Measurements from ENCODE around the gene ATP6V0A4.
"Not testable (repeated sequence)": the region's sequence is repeated elsewhere in the genome, so short reads cannot be mapped to it uniquely, and the experiment has no call there.

ATP6V0A4 gene

DNA sequence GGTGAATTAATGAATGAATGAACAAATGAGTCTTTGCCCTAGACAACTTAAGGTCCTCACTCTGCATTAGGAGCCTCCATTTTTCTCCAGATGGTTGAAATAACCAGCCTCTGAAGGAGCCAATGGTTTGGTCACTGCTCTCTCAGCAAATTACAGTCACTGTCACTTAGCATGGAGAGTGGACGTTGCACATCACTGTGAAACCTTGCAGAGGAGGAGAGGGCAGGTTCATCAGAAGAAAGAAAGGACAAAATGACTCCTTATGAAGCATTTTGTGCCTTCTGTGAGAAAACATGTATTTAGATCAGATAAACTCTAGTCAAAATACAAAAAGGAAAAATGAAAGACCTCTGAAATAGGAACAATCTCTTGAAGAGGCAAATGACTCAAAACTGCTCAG, 6.6 kb upstream of the ATP6V0A4 start:
- DNase-seq (ENCODE audit: low read depth in 3 of 3, low spot score in 1 of 3), result no peak

DNA sequence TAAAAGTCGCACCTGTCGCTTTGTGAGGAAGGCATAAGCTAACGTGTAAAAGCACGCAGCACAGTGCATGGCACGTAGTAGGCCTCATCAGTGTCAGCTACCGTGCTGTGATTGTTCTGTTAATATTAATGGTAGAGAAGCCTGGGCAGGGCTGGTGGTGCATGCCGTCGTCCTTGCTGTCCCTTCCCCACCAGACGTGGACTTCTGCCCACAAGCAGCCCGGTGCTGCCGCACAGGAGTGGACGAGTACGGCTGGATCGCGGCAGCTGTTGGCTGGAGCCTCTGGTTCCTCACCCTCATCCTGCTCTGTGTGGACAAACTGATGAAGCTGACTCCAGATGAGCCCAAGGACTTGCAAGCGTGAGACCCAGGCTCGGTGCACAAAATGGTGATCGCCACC, 4.7 kb upstream of the ATP6V0A4 start:
- DNase-seq (ENCODE audit: low read depth in 3 of 3, low spot score in 1 of 3), result no peak

DNA sequence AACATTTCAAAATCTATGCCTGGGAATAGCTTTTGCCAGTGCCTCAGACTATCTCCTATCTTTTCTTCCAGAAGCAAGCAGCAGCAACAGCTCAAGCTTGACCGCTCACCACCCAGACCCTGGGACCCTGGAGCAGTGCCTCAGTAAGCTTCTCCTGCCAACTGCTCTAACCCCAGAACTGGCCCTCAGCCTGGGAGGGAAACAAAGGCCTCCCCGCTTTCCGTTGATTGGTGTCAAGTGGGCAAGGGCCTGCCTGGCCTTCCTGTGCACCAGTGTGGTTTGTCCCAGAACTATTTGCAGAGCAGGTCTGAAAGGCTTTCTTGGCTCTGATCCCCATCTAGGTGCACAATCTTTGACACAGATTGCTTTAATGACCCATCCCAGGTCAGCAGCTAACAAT, 3.3 kb upstream of the ATP6V0A4 start:
- DNase-seq (ENCODE audit: low read depth in 3 of 3, low spot score in 1 of 3), result no peak

DNA sequence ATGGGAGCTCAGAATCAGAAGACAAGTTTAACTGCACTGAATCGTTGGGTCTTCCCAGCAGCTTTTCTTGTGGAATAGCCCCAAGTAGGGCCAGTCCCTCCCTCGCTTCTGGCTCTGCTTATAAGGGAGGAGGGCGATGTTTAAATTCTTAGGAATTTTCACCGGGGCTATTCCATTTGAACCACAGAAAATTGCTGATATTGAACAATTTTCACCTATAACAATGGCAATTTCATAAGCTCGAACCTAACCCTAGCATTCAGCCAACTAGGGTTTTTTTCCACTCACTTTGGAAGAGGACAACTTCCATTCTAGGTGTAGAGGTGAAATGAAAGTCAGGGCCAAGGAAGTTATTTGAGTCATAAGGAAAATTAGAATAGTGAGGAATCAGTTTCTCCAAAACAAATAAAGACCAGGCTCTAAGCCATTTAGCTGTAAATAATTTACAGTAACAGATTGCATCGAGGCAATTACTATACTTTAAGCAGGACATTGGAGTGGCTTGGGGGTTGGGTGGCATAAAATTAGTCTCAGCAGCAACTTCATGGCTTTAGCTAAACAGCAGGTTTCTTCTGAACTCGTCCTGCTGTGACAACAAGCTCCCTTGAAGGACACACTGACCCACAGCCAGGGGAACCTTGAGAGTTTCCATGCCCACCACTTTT, 1.5 kb upstream of the ATP6V0A4 start:
- no peak for DNase-seq (ENCODE audit: low read depth in 3 of 3, low spot score in 1 of 3)

DNA sequence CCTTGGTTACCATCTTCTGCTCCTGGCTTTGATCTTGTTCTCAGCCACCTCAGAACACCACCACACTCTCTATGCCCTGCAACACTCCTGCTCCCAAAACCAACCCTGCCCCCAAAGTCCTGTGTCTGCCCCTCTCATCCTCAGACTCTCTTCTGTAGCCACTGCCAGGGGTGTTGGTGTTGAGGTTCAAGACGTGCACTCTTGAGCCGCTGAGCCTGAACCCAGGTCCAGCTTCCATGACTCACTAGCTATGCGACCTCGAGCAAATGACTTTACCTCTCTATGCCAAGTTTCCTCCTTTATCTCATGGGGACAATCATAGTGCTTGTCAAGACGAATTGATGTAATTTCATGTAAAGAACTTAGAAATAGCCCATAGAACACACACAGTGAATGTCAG, 840 bp upstream of the ATP6V0A4 start:
- DNase-seq (ENCODE audit: low read depth in 3 of 3, low spot score in 1 of 3), result no peak

DNA sequence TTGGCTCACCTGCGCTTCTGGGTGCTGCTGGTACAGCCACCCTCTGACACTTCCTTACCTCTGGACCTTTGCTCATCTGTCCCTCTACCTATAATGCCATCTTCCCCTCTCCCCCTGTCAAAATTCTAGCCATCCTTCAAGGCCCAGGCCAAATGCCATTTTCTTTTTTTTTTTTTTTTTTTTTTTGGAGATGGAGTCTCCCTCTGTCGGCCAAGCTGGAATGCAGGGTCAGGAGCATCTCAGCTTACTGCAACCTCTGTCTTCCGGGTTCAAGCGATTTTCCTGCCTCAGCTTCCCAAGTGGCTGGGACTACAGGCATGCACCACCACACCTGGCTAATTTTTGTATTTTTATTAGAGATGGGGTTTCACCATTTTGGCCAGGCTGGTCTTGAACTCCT, 950 bp downstream of the ATP6V0A4 start:
- DNase-seq (ENCODE audit: low read depth in 3 of 3, low spot score in 1 of 3), result not testable (repeated sequence)

DNA sequence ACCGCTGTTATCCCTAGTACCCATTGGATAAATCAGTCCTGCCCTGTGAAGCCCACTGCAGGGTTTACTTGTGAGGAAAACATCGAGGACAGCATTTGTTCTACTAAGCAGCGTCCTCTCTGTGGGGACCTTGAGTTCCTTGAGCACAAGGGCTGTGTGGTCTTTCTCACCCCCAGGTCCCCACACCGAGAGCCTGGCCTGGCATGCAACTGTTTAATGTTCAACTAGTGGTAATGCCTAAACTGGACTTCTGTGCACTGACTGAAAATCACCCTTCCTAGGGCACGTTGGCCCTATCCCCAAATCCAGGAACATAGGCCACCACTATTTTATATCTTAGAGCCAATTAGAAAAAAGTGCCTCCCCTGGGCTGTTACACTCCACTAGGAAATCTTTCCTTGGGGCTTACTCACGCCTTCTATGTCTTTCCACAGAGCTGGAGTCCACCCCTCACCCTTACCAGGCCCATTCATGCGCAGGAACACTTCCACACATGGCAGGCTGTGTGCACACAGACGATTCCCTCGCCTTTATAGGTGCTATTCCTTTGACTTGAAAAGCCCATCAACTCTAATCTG, 1.9 kb downstream of the ATP6V0A4 start:
- no peak for DNase-seq (ENCODE audit: low read depth in 3 of 3, low spot score in 1 of 3)

DNA sequence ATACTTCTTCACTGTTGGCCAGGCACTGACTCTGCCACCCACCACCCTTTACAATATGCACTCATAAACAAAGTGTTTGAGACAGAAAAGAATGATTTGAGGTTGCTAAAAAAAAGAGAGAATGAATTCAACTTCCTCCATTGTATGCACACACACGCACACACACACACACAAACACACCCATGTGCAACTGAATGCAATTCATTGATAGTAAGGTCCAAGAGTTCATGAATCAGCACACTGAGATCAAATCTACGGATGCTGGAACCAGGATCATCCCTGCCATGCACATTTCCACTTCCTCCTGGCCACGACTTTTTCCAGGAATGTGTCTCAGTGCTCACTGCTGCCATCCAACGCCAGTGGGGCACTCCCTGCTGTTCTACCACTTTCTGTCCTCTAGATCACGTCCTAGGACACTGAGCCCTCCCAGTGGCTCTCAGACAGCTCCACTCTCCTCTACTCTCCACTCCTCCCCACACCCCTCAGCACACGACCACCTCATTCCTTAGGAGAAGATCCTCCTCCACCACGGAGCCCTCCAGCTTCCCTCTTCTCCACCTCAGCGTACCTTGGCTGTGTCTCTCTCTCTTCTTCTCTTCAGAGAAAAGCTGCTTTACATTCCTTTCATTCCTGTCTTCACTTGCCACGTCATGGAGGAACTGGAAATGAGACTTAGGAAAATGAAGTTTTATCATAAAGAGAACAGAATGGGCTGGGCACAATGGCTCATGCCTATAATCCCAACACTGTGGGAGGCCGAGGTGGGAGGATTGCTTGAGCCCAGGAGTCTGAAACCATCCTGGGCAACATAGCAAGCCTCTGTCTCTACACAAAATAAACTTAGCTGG, 12.2 kb downstream of the ATP6V0A4 start:
- no peak for DNase-seq (ENCODE audit: low read depth in 3 of 3, low spot score in 1 of 3)

DNA sequence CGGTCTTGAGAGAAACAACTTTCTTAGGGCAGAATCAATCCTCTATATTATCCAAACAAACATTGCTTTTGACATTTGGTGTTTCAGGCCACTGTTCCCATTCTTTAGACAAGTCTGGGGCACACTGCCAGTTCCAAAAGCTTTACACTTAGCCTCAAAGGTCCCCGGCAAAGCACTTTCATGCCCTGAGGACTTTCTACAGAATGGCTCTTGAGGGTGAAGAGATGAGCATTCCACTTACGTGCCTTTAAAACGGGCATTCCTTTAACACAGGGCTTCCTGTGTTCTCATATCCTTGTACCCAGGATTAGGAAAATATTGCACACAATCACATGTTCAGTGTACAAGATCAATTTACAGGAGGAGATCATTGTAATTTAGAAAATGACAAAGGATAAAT, 13.3 kb downstream of the ATP6V0A4 start:
- DNase-seq (ENCODE audit: low read depth in 3 of 3, low spot score in 1 of 3), result no peak

DNA sequence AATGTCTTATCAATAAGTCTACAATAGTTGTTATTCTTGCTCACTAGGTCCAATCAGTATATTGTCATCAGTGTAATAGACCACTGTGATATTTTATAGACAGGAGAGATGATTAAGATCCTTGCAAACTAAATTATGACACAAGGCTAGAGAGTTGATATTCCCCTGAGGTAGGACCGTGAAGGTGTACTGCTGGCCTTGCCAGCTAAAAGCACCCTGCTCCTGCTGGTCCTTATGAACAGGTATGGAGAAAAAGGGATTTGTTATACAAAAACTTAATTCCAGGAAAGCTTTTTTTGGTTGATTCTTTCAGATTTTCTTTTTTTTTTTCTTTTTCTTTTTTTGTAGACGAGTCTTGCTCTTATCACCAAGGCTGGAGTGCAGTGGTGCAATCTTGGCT, 17.0 kb downstream of the ATP6V0A4 start:
- DNase-seq (ENCODE audit: low read depth in 3 of 3, low spot score in 1 of 3), result no peak

DNA sequence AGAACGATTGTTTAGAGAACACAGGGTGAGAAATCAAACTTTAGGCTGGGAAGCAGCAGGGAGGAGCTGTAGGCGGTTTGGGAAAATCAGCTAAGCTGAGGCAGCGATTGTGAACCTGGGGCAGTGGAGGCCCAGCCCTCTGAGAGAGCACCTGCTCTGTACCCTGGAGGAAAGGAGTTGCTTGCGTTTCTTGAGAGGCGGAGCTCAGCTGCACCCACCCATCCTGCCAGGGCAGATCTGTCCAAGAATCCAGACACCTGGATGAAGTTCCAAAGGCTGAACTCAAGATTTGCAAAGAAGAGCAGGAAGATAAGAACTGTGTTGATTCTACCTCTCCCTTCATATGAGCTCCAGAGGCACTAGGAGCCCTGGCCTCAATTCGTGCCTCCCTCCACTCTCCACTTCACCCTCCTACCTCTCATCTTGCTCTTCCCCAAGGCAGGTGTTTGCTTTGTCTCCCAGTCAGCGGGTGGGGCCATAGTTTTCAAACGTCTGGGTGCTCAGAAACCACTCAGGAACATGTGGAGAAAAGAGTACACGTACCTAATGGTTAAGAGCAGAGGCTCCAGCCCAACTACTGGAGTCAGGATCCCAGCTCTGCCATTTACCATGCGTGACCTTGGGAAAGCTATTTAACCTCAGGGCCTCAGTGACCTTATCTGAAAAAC, 21.7 kb downstream of the ATP6V0A4 start:
- no peak for DNase-seq (ENCODE audit: low read depth in 3 of 3, low spot score in 1 of 3)

DNA sequence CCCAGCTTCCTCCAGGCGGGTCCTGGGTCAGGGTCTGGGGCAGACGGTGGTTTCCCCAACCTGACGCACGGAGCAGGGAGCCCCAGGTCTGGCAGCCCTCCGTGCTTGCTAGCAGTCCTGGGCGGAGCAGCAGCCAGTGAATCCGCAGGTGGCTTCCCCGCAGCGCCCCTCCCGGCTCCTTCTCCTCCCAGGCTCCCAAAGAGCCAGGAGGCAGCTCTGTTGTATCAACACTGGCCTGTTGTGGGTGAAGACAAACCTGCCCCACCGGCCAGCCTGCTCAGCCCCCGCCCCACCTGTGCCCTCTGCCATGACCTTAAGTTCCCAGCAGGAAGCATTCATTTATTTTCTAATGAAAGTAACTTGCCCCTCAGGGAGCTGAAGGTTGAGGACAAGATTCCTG, 24.2 kb downstream of the ATP6V0A4 start:
- DNase-seq (ENCODE audit: low read depth in 3 of 3, low spot score in 1 of 3), result no peak

DNA sequence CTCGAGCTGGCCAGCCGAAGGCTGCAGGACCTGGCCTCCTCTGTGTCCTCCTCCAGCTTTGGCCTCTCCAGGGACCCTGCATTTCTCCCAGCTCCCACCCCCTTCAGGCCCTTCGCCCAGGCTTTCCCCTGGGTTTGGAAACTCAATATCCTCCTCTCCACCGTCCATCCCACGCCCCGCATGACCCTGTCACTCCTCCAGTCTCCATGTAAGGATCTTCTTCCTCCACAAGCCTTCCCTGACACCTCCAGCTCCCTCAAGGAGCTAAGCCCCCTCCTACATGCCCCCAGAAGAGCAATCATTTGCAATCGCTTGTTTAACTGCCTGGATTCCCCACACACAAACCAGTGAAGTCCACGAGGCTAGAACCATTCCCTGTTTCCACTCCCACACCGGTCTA, 24.8 kb downstream of the ATP6V0A4 start:
- no peak for DNase-seq (ENCODE audit: low read depth in 3 of 3, low spot score in 1 of 3)

DNA sequence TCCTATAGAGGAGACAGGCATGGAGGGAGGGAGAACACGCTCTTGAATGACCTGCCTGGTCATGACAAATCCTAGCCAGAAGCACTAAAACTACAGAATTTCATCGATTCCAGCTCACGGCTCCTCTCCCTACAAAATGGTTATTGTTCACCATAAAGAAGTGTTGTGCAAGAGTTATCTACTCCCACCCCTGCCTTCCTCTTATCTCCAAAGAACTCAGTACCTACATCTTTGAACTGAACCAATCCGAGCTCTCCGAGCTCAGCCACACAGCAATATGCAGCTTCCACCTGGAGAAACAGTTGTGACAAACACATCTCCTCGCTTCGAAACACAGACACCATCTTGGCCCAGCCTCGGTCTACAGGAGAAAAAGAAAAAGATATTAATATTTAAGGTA, 27.1 kb downstream of the ATP6V0A4 start:
- no peak for DNase-seq (ENCODE audit: low read depth in 3 of 3, low spot score in 1 of 3)

DNA sequence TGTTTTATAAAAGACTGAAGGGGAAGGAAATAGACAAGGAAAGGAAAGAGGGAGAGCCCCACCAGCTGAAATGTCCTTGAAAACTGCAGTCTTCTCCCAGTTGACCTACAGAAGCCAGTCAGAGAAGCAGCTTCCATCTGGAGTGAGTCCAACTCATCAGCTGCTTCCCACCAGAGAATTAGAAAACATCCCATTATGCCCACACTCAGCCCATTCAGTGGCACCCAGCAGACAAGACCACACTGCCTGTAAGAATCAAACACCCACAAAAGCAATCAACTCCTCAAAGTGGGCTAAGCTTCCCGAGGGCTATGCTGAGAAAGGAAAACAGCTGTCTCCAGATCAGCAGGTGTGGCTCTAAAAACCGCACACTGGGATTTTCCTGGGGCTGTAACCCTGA, 29.8 kb downstream of the ATP6V0A4 start:
- no peak for DNase-seq (ENCODE audit: low read depth in 3 of 3, low spot score in 1 of 3)

DNA sequence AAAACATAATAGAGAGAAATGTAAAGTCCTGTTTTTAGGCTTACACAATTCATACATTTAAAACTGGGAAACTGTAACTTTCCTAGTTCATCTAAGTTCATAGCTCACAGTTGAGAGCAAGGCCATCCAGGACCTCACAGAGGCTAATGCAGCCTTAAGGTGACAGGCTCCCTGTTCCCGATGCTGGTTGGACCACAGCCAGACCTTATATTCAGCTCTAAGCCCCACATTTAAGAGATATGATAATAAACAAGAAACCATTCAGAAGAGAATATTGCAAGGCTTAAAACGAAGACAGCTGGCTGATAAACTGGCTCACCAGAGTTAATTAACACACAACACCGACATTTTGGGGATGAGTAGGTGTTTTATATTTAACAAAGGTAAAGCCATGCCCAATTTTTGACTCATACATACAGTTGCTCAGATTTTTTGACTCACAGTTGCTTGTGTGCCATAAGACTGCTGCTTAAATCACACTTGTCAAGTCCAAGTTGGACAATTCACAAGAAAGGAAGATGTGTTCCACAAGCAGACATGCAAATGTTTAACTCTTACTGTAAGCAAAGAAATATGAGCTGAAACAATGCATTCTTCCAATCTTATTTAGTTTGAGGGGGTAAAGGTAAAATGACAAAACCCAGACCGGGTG, 41.3 kb downstream of the ATP6V0A4 start:
- no peak for DNase-seq (ENCODE audit: low read depth in 3 of 3, low spot score in 1 of 3)

DNA sequence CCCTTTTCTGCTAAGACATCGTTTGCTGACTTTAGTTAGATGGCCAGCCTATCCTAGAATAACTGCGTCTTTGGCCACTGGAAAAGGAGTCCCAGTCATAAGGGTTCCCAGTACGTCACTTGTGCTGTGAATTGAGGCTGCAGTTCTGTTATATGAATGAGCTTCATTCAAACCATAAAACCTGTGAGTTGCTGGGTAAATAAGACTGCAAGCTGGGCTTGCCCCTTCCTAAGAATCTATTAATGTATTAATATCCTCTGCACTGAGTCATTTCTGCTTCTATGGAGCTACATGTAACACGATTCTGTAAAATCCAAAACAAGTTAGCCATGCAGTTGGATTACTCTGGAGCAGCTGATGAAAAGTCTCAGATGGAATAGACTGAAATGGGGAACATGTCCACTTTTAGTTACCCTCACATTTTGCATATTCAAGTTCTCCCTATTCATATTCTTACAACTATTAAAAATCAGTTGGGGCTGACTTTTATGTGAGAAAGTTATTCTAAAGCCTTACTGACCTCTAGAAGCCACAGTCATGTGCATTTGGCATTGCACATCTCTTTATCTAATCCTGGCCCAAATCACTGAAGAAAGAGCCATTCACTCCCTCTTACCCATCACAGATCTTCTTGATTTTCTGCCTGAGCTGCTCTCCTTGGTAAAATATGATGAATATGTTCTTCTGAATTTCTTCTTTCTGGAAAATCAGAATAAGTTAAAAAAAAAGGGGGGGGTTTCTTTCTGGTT, 42.0 kb downstream of the ATP6V0A4 start:
- DNase-seq (ENCODE audit: low read depth in 3 of 3, low spot score in 1 of 3), result no peak

DNA sequence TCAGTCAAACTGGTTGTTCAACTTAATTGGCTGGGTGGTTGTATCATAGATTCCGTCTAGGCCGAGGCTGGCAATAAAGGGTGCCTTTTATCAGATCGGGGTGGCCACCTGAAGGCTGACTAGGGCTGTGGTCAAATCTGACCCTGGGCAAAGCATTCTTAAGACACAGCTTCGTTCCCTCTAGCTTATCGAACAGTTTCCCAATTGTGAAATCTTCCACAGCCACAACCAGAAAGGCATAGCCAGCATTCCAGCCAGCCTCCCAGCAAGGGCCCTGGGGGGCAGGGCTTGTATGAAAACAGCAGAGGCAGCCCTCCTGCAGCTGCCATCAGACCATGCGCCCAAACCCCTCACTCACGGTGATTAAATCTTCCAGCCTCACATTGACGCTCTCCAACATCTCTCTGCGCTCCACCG, 42.7 kb downstream of the ATP6V0A4 start:
- no peak for DNase-seq (ENCODE audit: low read depth in 3 of 3, low spot score in 1 of 3)

DNA sequence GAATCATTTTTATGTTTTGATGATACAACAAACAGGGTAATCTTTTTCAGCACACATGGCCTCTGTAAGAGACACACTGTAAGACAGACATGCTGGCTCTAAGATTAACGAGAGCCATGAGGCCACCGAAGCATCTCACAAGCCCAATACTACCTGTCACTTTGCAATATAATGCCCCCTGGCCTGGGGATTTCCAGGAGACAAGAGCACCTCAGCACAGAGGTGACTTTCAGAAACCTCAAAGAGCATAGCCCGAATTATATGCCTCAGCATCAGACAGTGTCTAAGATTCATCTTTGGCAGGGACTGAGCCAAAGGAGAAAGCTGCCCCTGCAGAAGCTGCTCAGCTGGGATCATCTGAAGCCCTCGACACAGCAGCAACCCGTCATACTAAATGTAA, 44.4 kb downstream of the ATP6V0A4 start:
- no peak for DNase-seq (ENCODE audit: low read depth in 3 of 3, low spot score in 1 of 3)

DNA sequence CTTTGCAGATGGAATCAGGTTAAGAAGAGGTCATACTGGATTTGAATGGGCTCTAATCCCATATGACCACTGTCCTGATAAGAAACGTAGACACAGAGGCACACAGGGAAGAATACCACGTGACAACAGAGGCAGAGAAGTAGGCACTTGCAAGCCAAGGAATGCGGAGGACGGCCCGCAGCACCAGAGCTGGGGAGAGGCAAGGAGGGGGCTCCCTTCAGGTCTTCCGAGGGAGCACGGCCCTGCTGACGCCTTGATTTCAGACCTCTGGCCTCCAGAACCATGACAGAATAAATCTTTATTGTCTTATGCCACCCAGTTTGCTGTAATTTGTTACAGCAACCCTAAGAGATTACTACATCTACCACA, 44.9 kb downstream of the ATP6V0A4 start:
- no peak for DNase-seq (ENCODE audit: low read depth in 3 of 3, low spot score in 1 of 3)

All from stimulated activated CD4-positive, alpha-beta T cell treated with anti-CD3 and anti-CD28 coated beads, TNF-alpha, amount 100 ng/mL, for 1 hour (primary cell).